ENCODE results near the gene ZNF606. TPM values are rescaled to one million over a fixed set of nuclear protein-coding genes. Genes with fewer than 3 reads are reported as not detected.
A peak's percentile ranks its signal among the peaks of the same experiment; 100 is the strongest.

ZNF606 gene
- total and polyA plus RNA-seq, 2 experiments from 2014 or later, result 17.6 to 18.0 TPM

DNA sequence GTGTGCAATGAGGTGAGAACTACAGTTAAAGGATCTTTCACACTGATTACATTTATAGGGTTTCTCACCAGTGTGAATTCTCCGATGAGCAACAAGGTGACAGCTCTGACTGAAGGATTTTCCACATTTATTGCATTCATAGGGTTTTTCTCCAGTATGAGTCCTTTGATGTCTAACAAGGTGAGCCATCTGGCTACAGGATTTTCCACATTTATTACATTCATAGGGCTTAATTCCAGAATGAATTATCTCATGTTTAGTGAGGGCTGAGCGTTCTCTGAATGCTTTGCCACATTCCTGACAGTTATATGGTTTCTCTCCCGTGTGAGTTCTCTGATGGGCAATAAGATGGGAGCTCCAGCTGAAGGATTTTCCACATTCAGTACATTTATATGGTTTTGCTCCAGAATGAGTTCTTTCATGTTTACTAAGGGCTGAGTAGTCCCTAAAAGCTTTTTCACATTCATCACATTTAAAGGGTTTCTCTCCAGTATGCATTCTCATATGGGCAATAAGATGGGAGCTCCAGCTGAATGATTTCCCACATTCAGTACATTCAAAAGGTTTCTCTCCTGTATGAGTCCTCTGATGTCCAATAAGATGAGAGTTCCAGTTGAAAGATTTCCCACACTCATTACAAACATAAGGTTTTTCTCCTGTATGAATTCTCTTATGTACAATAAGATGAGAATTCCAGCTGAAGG lies 23.9 kb downstream of the ZNF606 start:
- H3K4me2 ChIP-seq, result no peak overlapping the region
- H3K4me1 ChIP-seq (ENCODE audit: insufficient read depth), result no peaks in the 10 kb centered on the region
- no peak overlapping the region for H3K27ac ChIP-seq
- no peaks in the 10 kb centered on the region for H4K20me1 ChIP-seq (ENCODE audit: insufficient read depth, poor library complexity, severe bottlenecking)
- peak overlapping the region; percentile 23 for H3K4me3 ChIP-seq
- DNase-seq (ENCODE audit: low spot score), result no peak
- TF ChIP-seq EZH2 (IDR thresholded peaks at IDR 0.05; ENCODE audit: borderline replicate concordance) (no peak), EZH2phosphoT487 (IDR thresholded peaks at IDR 0.05; ENCODE audit: low read depth, severe bottlenecking, unreplicated experiment) (no peak)
- TF ChIP-seq, protein P1, sequence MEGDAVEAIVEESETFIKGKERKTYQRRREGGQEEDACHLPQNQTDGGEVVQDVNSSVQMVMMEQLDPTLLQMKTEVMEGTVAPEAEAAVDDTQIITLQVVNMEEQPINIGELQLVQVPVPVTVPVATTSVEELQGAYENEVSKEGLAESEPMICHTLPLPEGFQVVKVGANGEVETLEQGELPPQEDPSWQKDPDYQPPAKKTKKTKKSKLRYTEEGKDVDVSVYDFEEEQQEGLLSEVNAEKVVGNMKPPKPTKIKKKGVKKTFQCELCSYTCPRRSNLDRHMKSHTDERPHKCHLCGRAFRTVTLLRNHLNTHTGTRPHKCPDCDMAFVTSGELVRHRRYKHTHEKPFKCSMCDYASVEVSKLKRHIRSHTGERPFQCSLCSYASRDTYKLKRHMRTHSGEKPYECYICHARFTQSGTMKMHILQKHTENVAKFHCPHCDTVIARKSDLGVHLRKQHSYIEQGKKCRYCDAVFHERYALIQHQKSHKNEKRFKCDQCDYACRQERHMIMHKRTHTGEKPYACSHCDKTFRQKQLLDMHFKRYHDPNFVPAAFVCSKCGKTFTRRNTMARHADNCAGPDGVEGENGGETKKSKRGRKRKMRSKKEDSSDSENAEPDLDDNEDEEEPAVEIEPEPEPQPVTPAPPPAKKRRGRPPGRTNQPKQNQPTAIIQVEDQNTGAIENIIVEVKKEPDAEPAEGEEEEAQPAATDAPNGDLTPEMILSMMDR (IDR thresholded peaks at IDR 0.05; ENCODE audit: poor library complexity), result no peak
- no peak overlapping the region for H2AFZ ChIP-seq
- peaks cover 45% of the 10 kb centered on the region for H3K36me3 ChIP-seq (replicated peaks; ENCODE audit: insufficient read depth, low read depth)
- 97% methylated on average over 3 of the region's 3 CpGs for WGBS (ENCODE audit: low lambda C conversion rate, missing lambda C conversion rate)
- no peaks in the 10 kb centered on the region for H3K9me2 ChIP-seq (replicated peaks; ENCODE audit: insufficient read depth)
- peaks cover 77% of the 10 kb centered on the region for H3K9me3 ChIP-seq (ENCODE audit: low read depth)
- no peaks in the 10 kb centered on the region for H3K79me2 ChIP-seq
- no peaks in the 10 kb centered on the region for H3K27me3 ChIP-seq

DNA sequence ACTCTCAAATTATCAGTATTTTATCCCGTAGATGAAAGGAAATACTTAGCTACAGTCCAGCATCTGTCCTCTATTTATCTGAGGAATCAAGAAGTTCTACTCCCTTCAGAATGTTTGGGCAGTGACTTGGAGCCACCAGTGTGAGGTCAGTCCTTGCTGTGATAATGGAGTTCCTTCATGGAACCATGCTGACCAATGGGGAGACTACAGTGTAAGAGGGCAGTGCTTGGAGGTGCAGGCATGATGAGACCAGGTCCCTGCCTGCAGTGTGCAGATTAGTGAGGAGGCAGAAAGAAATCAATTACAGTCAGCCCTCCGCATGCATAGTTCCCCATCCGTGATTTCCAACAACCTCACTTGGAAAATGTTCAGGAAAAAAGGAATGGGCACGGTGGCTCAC lies 28.2 kb downstream of the ZNF606 start, which contains the start of gene C19orf18:
C19orf18 (minus strand) TSS at position 101 of the 400 bp plus-strand sequence. CDS start 102 bp downstream, outside the sequence.
- H3K27me3 ChIP-seq, result no peaks in the 10 kb centered on the region
- H4K20me1 ChIP-seq (ENCODE audit: insufficient read depth, poor library complexity, severe bottlenecking), result no peaks in the 10 kb centered on the region
- H3K9me3 ChIP-seq (ENCODE audit: low read depth), result peaks cover 42% of the 10 kb centered on the region
- H3K4me2 ChIP-seq, result no peak within 1 kb of the TSS
- no peaks in the 10 kb centered on the region for H3K79me2 ChIP-seq
- 98% methylated on average over 4 of the region's 4 CpGs for WGBS (ENCODE audit: low lambda C conversion rate, missing lambda C conversion rate)
- H3K27ac ChIP-seq, result no peak within 1 kb of the TSS
- no peaks in the 10 kb centered on the region for H3K4me1 ChIP-seq (ENCODE audit: insufficient read depth)
- H3K9me2 ChIP-seq (replicated peaks; ENCODE audit: insufficient read depth), result no peaks in the 10 kb centered on the region
- peaks cover 23% of the 10 kb centered on the region for H3K36me3 ChIP-seq (replicated peaks; ENCODE audit: insufficient read depth, low read depth)
- H2AFZ ChIP-seq, result no peak within 1 kb of the TSS
- no peak within 1 kb of the TSS for H3K4me3 ChIP-seq
- TF ChIP-seq, protein P1 (IDR thresholded peaks at IDR 0.05; ENCODE audit: poor library complexity), result no peak
- no peak for TF ChIP-seq EZH2 (IDR thresholded peaks at IDR 0.05; ENCODE audit: borderline replicate concordance)
- TF ChIP-seq EZH2phosphoT487 (IDR thresholded peaks at IDR 0.05; ENCODE audit: low read depth, severe bottlenecking, unreplicated experiment), result no peak
- no peak for DNase-seq (ENCODE audit: low spot score)

DNA sequence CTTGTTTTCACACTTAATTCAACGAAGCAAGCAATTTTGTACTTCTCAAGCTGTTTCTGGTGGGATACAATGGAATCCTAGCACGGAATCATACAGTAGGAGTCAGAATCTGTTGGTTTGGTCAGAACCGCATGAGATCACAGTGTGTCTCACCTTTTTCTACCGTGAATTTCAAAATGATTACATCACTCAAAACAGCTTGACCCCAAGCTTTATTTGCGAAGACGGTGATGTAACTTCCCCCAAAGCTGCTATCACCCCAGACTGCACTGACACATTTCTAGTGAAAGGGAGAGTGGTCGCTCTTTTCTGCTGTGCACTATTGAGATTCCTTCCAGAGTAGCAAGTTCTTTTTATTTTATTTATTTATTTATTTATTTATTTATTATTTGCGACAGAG lies 37.9 kb downstream of the ZNF606 start:
- Histone ChIP-seq H3K9me3 (ENCODE audit: low read depth) (no peaks in the 10 kb centered on the region), H3K36me3 (replicated peaks; ENCODE audit: insufficient read depth, low read depth) (no peaks in the 10 kb centered on the region), H3K9me2 (replicated peaks; ENCODE audit: insufficient read depth) (no peaks in the 10 kb centered on the region), H3K27me3 (no peaks in the 10 kb centered on the region), H3K4me2 (no peak overlapping the region), H2AFZ (no peak overlapping the region), H3K27ac (no peak overlapping the region), H3K4me1 (ENCODE audit: insufficient read depth) (no peaks in the 10 kb centered on the region), H4K20me1 (ENCODE audit: insufficient read depth, poor library complexity, severe bottlenecking) (no peaks in the 10 kb centered on the region), H3K79me2 (no peaks in the 10 kb centered on the region), H3K4me3 (no peak overlapping the region)
- DNase-seq (ENCODE audit: low spot score), result no peak
- 88% methylated on average over 8 of the region's 8 CpGs for WGBS (ENCODE audit: low lambda C conversion rate, missing lambda C conversion rate)
- TF ChIP-seq, protein P1 (IDR thresholded peaks at IDR 0.05; ENCODE audit: poor library complexity), result no peak
- no peak for TF ChIP-seq EZH2phosphoT487 (IDR thresholded peaks at IDR 0.05; ENCODE audit: low read depth, severe bottlenecking, unreplicated experiment)
- no peak for TF ChIP-seq EZH2 (IDR thresholded peaks at IDR 0.05; ENCODE audit: borderline replicate concordance)

Measured in hepatocyte (in vitro differentiated cells).